GM21717 (cell line): ENCODE measurements around the gene KRTAP20-1.

Experiments
- ATAC-seq: cut with Tn5 transposase; IDR thresholded peaks from one replicate; pipeline ENCODE4 v1.9.1; 2021; ENCODE audit warnings: mild to moderate bottlenecking, moderate library complexity; ENCODE audit not compliant: unreplicated experiment

Gene KRTAP20-1

GRCh38 chr21:30642564-30642963 is 26.3 kb downstream of the KRTAP20-1 start, which contains the start of gene KRTAP20-3:
Gene KRTAP20-3 (plus strand): TSS chr21:30642864.
- ATAC-seq, result no peak

DNA sequence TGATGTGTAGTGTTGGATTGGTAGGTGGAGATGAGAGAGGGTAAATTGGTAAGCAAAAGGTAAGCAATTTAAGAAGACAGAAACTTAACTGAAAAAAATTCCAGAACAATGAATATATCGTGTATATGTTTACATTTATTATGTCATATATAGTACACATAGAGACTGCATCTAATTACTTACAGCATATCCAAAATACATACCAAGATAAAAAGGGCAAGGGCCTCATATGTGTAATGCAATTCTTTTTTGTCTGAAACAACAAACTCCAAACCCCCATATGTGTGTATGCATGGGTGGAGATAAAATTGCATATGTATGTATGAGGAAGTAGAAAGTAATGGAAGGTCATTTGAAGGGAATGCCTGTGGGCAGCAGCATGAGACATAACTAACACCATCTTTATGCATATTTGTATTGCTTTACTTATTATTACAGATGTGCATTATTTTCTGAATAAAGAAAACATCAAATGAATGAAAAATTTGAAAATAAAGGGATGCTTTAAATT is 30.7 kb downstream of the KRTAP20-1 start:
- no peak for ATAC-seq

DNA sequence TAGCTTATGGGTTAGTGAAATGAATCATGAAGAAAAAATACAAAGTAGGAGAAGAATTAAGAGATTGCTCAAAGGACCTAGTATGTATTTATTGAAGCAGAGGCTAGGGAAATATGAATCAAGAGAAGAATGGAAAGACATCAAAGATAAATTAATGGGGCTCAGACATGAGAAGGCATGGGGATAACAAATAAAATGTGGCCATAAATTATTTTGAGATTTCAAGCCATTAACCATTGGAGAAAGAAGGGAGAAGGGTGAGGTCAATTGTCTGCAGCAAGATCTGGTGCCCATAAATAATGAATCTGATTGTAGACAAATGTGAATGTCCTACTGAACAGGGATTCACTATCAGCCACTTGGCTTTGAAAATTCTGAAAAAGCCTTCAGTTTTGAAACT is 36.7 kb downstream of the KRTAP20-1 start:
- no peak for ATAC-seq
